NCI-H526 treated with DMSO at 0.1 percent for 48 hours (cell line): ENCODE data around the gene CD59.
"Not testable (repeated sequence)": the region's sequence is repeated elsewhere in the genome, so short reads cannot be mapped to it uniquely, and the experiment has no call there.

ENCODE experiments used
- DNase-seq: peaks from one replicate; lab custom pipeline; 2025; lab: John Stamatoyannopoulos, UW

The CD59 gene

GRCh38 chr11:33742249-33742851 is 6.1 kb upstream of the CD59 start:
- peak; percentile 43 for DNase-seq

DNA sequence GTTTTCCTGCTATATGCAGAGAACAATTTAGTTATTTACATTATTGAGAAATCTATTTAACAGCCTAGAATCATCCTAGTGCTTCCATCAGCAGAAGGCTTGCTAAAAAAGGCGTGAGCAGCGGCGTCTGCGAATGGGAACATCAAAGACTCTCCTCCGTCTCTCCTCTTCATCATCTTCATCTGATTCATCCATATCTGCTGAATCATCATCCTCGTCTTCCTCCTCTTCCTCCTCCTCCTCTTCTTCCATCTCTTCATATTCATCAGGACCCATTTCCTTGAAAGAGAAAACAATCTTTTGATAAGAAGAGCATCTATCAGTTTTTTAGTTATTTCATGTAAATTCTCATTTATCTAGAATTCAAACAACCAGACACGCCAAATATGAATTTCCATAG is 5.6 kb upstream of the CD59 start:
- DNase-seq, result no peak

DNA sequence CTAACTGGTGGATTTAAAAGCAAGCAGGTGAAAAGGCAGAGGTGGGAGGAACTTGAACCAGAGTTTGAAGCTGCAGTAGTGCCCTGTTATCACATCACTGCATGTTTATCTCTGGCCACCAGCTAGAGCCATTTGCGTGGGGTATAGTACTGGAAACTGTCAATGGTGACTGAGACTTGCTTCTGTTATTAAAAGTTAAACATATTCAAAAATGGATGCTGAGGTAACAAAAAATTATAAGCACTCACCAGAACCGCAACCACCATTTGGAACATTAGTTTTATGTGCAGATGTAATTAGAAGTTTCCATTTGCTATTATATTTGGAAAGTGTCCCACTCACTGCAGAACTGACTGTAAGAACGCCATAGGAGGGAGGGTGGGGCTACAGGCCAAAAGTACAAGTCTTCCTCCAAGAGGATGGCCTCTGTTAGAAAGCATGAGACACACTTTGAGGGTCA is 1.2 kb upstream of the CD59 start:
- DNase-seq, result no peak

- peak; percentile 60 for DNase-seq
Measured at GRCh38 chr11:33735271-33736147, 714 bp downstream of the CD59 start.

DNA sequence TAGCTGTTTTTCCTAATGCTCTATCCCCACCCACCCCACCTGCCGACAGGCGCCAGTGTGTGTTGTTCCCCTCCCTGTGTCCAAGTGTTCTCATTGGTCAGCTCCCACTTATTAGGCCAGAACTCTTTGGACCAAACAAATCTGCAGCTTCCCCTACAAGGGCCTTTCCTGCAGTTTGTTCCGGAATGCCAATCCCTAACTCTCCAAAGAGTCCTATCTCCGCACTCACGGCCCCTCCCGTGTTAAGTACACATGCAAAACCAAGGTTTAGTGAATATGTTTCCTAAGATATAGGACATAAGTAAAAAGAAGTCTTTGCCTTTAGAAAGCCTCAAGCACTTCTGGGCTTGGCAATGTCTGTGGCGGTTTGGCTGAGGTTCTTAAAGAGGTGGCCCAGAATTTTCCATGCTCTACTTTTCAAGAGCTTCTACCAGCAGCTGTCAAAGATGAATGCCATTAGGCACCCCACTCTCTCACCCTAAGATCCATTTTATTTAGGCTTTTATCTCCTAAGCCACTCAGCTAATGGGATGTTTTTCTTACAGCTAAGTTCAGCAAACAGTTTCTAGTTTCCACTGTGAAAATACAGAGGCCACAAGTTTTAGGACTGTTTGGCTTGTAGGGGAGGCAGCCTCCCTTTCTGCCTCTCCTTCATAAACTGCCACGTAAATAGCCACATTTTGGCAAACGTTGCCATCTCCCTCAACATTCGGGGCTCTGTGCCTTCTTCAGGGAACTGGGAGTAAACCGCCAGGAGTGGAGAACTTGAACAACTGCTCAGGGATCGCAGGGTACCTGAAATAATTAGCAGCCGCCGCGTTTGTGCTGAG is 1.6 kb downstream of the CD59 start:
- DNase-seq, result peak; percentile 31

- DNase-seq, result no peak
Measured at GRCh38 chr11:33733980-33734379, 2.2 kb downstream of the CD59 start.

- DNase-seq, result no peak
Measured at GRCh38 chr11:33731723-33732531, 4.3 kb downstream of the CD59 start.

- DNase-seq, result no peak
Measured at GRCh38 chr11:33730716-33731115, 5.5 kb downstream of the CD59 start.

DNA sequence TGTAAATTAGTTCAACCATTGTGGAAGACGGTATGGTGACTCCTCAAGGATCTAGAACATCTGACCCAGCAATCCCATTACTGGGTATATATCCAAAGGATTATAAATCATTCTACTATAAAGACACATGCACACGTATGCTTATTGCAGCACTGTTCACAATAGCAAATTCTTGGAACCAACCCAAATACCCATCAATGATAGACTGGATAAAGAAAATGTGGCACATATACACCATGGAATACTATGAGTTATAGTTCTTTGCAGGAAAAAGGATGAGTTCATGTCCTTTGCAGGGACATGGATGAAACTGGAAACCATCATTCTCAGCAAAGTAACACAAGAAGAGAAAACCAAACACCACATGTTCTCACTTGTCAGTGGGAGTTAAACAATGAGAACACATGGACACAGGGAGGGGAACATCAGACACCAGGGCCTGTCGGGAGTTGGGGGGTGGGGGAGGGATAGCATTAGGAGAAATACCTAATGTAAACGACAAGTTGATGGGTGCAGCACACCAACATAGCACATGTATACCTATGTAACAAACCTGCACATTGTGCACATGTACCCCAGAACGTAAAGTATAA is 7.1 kb downstream of the CD59 start:
- DNase-seq, result not testable (repeated sequence)

GRCh38 chr11:33727539-33727938 is 8.7 kb downstream of the CD59 start:
- DNase-seq, result not testable (repeated sequence)

DNA sequence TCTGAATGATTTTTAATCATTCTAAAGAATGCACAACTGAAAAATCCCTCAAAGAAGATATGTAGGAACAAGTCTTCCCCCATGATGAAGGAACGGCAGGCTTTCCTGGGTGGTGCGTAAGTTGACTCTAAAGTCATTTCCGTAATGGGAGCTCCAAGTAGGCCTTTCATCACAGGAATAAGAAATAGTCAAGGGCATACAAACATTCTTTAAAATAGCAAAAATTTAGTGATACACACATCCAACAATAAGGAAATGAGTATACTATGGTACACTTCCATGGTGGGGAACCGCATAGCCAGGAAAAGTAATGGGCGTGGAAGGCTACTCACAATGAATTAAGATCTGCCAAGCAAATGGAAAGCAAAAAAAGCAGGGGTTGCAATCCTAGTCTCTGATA is 10.7 kb downstream of the CD59 start:
- DNase-seq, result no peak

DNA sequence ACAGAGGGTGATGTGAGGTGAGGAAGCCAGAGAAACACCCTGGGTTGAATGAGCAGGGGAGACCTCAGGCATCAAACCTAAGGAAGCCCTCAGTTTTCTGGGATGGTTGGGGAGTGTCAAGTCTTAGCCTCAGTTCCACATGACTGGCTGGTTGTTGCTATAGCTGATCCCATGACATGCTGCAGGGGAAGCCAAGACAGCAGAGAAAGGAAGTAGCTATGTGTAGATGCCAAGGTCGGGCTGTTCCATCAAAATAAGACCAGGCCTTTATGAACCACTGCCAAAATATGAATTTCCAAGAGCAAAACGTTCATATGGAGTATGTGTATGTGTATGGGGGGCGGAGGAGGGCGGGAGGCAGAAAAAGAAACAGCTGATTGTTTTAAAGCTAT is 11.6 kb downstream of the CD59 start:
- no peak for DNase-seq

DNA sequence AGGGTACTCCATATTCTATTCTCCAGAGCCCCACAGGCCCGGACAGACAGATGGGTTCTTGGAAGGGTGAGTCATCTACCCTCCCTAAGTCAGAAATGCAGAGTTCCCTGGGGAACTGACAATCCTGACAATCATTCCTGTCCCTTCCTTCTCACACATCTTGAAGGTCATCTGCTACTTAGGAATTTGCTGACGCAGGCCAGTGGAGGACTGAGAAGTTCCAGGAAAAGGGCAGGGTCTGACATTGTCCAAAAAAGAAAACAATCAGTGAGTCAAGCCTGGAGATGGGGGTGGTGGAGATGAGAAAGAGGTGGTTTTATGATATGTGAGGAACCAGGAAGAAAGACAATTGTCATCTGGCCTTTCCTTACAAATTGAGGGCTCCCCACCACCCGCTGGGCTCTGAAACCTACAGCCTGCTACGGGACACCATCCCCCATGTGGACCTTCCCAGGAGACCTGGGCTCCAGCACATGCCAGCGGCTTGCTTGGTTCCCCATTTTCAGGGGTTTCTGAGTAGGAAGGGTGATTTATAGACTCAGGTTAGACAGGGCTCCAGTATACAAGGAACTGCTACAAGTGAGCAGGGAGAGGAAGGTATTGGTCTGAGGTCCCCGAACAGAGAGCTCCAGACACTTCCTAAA is 12.9 kb downstream of the CD59 start:
- DNase-seq, result no peak

GRCh38 chr11:33722590-33723234 is 13.5 kb downstream of the CD59 start:
- no peak for DNase-seq

GRCh38 chr11:33721984-33722383 is 14.2 kb downstream of the CD59 start:
- DNase-seq, result no peak

DNA sequence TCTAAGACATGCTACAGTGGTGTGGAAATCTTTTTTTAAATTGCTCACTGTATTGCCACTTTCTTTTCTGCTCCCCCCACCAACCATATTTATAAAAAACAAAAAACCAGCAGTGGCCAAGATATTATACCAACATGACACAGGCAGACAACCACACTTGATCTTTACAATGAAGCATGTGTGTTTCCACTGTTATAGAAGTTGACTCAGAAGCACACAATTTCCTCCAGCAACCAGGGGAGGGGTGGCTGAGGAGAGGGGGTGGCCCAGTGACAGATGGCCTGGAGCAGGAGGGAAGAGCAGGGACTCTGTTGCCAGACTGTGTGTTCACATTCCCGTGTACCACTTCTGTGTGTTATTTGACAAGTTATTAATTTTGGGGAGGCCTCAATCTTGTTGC is 14.8 kb downstream of the CD59 start:
- DNase-seq, result no peak

- no peak for DNase-seq
Measured at GRCh38 chr11:33719587-33719986, 16.6 kb downstream of the CD59 start.

DNA sequence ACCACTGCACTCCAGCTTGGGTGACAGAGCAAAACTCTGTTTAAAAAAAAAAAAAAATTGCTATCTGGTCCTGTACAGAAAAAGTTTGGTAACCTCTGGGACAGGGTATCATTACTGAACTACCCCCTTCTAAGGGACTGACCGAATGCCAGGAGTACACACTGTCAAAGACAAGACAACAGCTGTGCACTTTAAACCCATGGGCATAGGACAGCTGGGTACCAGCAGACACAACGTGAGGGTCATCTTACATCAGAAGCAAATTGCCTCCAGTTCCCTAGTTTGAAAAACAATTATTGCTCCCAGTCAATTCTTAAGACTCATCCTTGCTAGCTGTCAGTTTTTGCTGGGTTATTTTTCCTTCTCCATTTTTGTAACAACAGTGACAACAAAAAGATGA is 17.8 kb downstream of the CD59 start:
- no peak for DNase-seq

DNA sequence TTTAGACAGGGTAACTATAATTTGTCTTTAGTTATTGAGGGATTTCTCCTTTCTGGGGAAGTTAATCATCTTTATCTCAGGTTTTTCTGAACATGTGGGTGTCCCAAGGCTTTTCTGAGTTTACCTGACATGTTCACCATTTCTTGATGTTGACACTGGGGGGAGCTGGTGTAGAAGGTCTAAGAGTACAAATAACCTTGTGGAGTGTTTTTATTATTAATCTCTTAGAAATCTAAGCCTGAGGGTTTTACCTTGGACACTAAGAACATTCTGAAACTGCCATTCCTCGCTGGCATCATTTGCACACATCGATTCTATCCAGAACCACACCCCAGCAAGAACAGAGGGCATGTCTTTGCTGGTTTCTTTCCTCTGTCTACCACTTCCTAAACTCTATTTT is 20.0 kb downstream of the CD59 start:
- DNase-seq, result no peak

DNA sequence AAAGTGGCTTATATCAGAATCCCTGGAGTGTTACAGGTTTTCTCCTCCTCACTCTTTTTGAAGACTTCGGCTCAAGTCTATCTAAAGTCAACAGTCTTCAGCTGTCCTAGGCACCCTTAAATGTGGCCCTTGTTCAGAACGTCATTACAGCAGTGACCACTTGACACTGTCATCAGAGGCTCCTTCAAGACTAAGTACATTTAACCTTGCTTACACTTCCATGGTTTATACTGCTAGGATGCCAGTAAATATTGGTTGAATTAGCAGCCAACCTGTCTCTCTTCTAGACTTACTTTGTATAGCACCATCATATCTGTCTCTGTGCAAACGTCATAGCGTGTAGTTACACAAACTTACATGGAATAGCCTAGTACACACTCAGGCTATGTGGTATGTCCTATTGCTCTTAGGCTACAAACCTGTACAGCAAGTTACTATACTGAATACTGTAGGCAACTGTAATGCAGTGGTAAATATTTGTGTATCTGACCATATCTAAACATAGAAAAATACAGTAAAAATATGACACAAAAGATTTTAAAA is 22.3 kb downstream of the CD59 start:
- DNase-seq, result no peak
